OCI-LY3 (cell line): ENCODE data around the gene ABHD17C.

Source experiments
- H2AFZ ChIP-seq: fragments of 200-600, 300-600 bp; shearing (Covaris generic); 2 replicates; pipeline ENCODE4 v1.6.0; 2014; ENCODE audit warnings: antibody characterized with exemption, low read depth, low read length
- H3K27ac ChIP-seq: fragments of 200-600, 300-600 bp; sonication (generic); 2 replicates; pipeline ENCODE4 v1.5.1; 2014; ENCODE audit warnings: mild to moderate bottlenecking, low read length, moderate library complexity, mixed read lengths
- H3K27me3 ChIP-seq: fragments of 200-600, 300-600 bp; sonication (generic); 2 replicates; pipeline ENCODE4 v1.6.1; 2014; ENCODE audit warnings: low read depth, low read length, mixed read lengths
- H3K36me3 ChIP-seq: fragments of 200-600, 300-600 bp; sonication (generic); replicated peaks from 2 replicates; pipeline ENCODE3; 2014; ENCODE audit warnings: low read depth, low read length, mixed read lengths
- H3K4me1 ChIP-seq: fragments of 300-600, 200-600 bp; sonication (generic); 2 replicates; pipeline ENCODE4 v1.6.1; 2014; ENCODE audit warnings: low read length, mixed read lengths
- H3K4me2 ChIP-seq: fragments of 200-600, 300-600 bp; sonication (generic); 2 replicates; pipeline ENCODE4 v1.6.1; 2014; ENCODE audit warnings: low read length, mixed read lengths
- H3K4me3 ChIP-seq: fragments of 300-600, 200-600 bp; sonication (generic); 2 replicates; pipeline ENCODE4 v1.5.1; 2014; ENCODE audit warnings: antibody characterized with exemption, mild to moderate bottlenecking, low read length, moderate library complexity
- H3K79me2 ChIP-seq: fragments of 300-600, 200-600 bp; shearing (Covaris generic); 2 replicates; pipeline ENCODE4 v1.6.1; 2014; ENCODE audit warnings: mild to moderate bottlenecking, low read length, mixed read lengths
- H3K9ac ChIP-seq: fragments of 300-600, 200-600 bp; shearing (Covaris generic); 2 replicates; pipeline ENCODE4 v1.6.0; 2014; ENCODE audit warnings: mild to moderate bottlenecking, low read length, moderate library complexity
- H3K9me3 ChIP-seq: fragments of 200-600, 300-600 bp; shearing (Covaris generic); 2 replicates; pipeline ENCODE4 v1.6.1; 2014; ENCODE audit warnings: low read length, mixed read lengths; ENCODE audit not compliant: insufficient read depth
- H4K20me1 ChIP-seq: fragments of 200-600, 300-600 bp; sonication (generic); 2 replicates; pipeline ENCODE4 v1.6.1; 2016; ENCODE audit warnings: low read length, mixed read lengths; ENCODE audit not compliant: insufficient read depth
- CTCF ChIP-seq: fragments of 200-600, 300-600 bp; sonication (generic); IDR thresholded peaks from 2 replicates; pipeline ENCODE4 v1.5.1; 2014; ENCODE audit warnings: antibody characterized with exemption, low read length, low read depth
- EZH2phosphoT487 ChIP-seq: fragments of 200-600 bp; shearing (Covaris generic); IDR thresholded peaks from 2 replicates; pipeline ENCODE4 v1.6.1; 2018; ENCODE audit warnings: antibody characterized with exemption, mixed run types, low read depth

Gene ABHD17C

GRCh38 chr15:80769829-80770705 lies 75.0 kb downstream of the ABHD17C start:
- no peak overlapping the region for H3K4me2 ChIP-seq
- H3K79me2 ChIP-seq, result no peaks in the 10 kb centered on the region
- no peaks in the 10 kb centered on the region for H3K4me1 ChIP-seq
- no peaks in the 10 kb centered on the region for H4K20me1 ChIP-seq
- no peaks in the 10 kb centered on the region for H3K9me3 ChIP-seq
- TF ChIP-seq EZH2phosphoT487, result no peak
- TF ChIP-seq CTCF, result no peak
- no peak overlapping the region for H3K27ac ChIP-seq
- no peaks in the 10 kb centered on the region for H3K27me3 ChIP-seq
- no peaks in the 10 kb centered on the region for H3K36me3 ChIP-seq
- no peak overlapping the region for H3K4me3 ChIP-seq
- no peak overlapping the region for H2AFZ ChIP-seq
- H3K9ac ChIP-seq, result no peak overlapping the region

DNA sequence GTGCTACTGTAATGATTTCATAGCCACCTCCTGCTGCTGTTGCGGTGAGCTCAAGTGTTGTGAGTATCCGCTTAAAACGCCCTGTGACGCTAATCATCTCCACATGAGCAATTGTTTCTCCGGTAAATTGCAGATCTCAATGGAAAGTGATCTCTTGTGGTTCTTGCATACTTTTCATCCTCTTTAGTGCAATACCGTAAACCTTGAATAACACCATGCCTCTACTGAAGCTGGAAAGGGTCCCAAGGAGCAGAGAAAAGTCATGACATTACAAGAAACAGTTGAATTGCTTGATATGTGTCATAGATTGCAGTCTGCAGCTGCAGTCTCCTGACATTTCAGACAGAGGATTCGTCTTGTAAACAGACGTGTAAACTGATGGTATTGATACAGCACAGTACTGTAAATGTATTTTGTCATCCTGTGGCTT lies 78.0 kb downstream of the ABHD17C start:
- H3K4me3 ChIP-seq, result no peak overlapping the region

DNA sequence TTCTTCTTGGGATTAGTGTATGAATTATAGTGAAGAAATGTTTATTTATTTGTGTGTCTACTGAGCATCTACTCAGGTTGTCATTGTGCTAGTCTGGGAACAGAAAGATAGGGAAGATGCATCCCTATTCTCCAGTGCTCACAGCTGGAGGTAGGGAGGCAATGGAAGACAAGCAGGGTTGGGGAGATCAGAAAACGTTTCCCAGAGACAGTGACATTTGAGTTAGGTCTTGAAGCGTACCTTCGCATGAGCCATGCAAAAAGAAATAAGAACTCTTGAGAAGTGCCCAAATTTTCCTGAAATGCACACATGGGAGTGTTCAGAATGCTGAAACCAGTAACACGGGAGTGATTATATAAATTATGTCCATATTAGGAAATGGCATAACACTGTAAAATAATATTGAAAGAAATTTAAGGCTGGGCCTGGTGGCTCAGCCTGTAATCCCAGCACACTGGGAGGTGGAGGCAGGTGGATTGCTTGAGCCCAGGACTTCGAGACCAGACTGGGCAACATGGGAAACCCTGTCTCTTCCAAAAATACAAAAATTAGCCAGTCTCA lies 78.8 kb downstream of the ABHD17C start:
- no peaks in the 10 kb centered on the region; the same call in 1 of the 2 replicates for H3K27me3 ChIP-seq
- peaks cover 8% of the 10 kb centered on the region for H3K4me1 ChIP-seq
- no peak overlapping the region for H3K4me2 ChIP-seq
- H3K4me3 ChIP-seq, result no peak overlapping the region
- no peaks in the 10 kb centered on the region for H3K9me3 ChIP-seq
- no peaks in the 10 kb centered on the region for H3K79me2 ChIP-seq
- TF ChIP-seq CTCF (no peak), EZH2phosphoT487 (no peak)
- H2AFZ ChIP-seq, result no peak overlapping the region
- H4K20me1 ChIP-seq, result no peaks in the 10 kb centered on the region
- H3K27ac ChIP-seq, result no peak overlapping the region
- no peaks in the 10 kb centered on the region for H3K36me3 ChIP-seq
- no peak overlapping the region for H3K9ac ChIP-seq

More for the DNA sequence above, 78.0 kb downstream of the ABHD17C start:
- no peak overlapping the region for H3K4me2 ChIP-seq
- no peaks in the 10 kb centered on the region for H4K20me1 ChIP-seq
- no peaks in the 10 kb centered on the region for H3K79me2 ChIP-seq
- H3K27ac ChIP-seq, result no peak overlapping the region
- H3K27me3 ChIP-seq, result no peaks in the 10 kb centered on the region; the same call in 1 of the 2 replicates
- no peak overlapping the region for H3K9ac ChIP-seq
- no peak overlapping the region for H2AFZ ChIP-seq
- no peak for TF ChIP-seq EZH2phosphoT487
- TF ChIP-seq CTCF, result no peak
- H3K4me1 ChIP-seq, result peaks cover 4% of the 10 kb centered on the region
- no peaks in the 10 kb centered on the region for H3K9me3 ChIP-seq
- H3K36me3 ChIP-seq, result no peaks in the 10 kb centered on the region

DNA sequence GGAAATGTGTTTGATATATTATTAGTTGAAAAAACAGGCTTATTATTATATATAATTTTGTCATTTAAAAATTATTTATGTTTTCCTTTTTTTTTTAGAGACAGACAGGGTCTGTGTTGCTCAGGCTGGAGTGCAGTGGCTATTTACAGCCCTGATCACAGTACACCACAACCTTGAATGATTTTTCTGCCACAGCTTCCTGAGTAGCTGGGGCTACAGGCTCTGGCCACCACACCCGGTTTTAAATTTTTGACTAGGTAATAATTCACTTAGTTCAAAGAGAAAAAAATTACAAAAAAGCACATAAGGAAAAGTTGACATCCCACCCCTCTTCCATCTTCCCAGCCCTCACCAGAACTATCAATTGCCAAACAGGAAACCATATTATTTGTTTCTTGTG lies 79.4 kb downstream of the ABHD17C start:
- no peaks in the 10 kb centered on the region for H4K20me1 ChIP-seq
- no peaks in the 10 kb centered on the region for H3K79me2 ChIP-seq
- H3K4me1 ChIP-seq, result peaks cover 8% of the 10 kb centered on the region
- H3K27ac ChIP-seq, result no peak overlapping the region
- H3K27me3 ChIP-seq, result no peaks in the 10 kb centered on the region; the same call in 1 of the 2 replicates
- no peak overlapping the region for H2AFZ ChIP-seq
- no peak overlapping the region for H3K9ac ChIP-seq
- TF ChIP-seq EZH2phosphoT487 (no peak), CTCF (no peak)
- H3K36me3 ChIP-seq, result no peaks in the 10 kb centered on the region
- H3K4me3 ChIP-seq, result no peak overlapping the region
- H3K4me2 ChIP-seq, result no peak overlapping the region
- no peaks in the 10 kb centered on the region for H3K9me3 ChIP-seq
